ENCODE results near the gene PUS10.
"Not testable (repeated sequence)": the region's sequence is repeated elsewhere in the genome, so short reads cannot be mapped to it uniquely, and the experiment has no call there.

The PUS10 gene

GRCh38 chr2:60932061-60932460, 86.0 kb downstream of the PUS10 start:
- DNase-seq, ATAC-seq: not testable (repeated sequence)

DNA sequence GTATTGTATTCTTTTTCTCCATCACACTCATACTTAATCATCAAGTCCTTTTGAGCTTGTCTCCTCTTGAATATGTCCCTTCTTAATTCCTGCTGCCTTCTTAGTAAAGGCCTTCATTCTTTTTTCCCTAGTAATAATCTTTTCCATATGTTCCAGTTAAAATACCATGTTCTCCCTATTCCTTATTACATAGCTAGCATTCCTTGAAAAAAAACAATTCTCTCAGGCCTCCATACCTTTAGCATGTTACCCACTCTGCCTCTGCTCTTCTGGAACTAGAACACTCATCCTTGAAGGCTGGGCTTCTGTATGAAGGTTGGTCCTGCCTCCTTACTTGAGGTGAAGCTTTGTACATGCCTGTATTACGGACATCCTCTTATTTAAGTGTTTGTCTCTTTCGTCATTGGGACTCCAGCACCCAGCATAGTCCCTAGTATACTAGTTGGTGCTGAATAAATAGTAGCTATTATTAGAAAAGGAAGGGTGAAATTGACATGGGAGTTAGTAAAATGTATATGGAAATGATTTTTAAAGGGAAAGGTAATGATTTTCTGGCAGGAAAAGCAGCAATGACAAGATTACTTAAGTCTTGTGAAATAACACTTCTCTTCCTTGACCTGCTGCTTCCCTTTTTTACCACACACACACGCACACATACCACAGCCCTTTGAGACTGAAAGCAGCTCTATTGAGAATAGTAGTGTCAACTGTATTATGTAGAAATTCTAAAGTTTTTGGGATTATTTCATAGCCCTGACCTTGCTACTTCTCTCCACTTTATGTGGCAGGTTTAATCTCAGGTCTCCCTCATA, 91.1 kb downstream of the PUS10 start:
- DNase-seq = no peak
- no peak for ATAC-seq

- DNase-seq = no peak
- ATAC-seq = no peak
Measured at GRCh38 chr2:60925994-60926740, 91.9 kb downstream of the PUS10 start.

DNA sequence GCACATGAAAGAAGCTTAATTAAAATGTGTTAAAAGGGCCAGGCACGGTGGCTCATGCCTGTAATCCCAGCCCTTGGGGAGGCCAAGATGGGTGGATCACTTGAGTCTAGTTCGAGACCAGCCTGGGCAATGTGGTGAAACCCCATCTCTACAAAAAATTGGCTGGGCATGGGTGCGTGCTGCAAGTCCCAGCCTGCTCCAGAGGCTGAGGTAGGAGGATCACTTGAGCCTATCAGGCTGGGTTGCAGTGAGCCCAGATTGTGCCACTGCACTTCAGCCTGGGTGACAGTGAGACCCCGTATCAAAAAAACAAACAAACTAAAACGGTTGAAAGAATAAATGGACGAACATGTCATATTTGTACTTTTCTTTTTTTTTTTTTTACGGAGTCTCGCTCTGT, 110.7 kb downstream of the PUS10 start:
- no peak for ATAC-seq
- DNase-seq = no peak

GRCh38 chr2:60906395-60906794, 111.7 kb downstream of the PUS10 start:
- DNase-seq (no peak), ATAC-seq (no peak)

DNA sequence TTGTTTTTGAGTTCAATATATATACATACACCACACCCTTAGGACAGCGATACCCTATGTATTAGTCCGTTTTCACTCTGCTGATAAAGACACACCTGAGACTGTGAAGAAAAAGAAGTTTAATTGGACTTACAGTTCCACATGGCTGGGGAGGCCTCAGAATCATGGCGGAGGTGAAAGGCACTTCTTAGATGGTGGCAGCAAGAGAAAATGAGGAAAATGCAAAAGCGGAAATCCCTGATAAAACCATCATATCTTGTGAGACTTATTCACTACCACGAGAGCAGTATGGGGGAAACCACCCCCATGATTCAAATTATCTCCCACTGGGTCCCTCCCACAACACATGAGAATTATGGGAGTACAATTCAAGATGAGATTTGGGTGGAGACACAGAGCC, 112.2 kb downstream of the PUS10 start:
- ATAC-seq, DNase-seq: not testable (repeated sequence)

DNA sequence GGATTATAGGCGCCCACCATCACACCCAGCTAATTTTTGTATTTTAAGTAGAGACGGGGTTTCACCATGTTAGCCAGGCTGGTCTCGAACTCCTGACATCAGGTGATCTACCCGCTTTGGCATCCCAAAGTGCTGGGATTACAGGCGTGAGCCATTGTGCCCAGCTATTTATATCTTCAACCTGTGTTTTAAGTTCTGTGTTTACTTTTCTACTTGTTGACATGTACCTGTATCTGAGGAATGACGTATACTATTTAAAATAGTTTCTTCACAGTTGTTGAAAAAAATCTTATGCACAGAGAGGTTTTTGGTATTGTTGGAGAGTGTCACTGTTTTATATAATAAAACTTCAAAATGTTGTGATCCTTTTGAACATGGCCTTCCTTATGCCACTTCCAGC, 116.8 kb downstream of the PUS10 start:
- not testable (repeated sequence) for ATAC-seq

GRCh38 chr2:60899892-60900249, 118.2 kb downstream of the PUS10 start:
- ATAC-seq (peak; percentile 64), DNase-seq (no peak)

More for the DNA sequence above, 116.8 kb downstream of the PUS10 start:
- DNase-seq = not testable (repeated sequence)

GRCh38 chr2:60899230-60899891, 118.7 kb downstream of the PUS10 start:
- ATAC-seq (peak; percentile 92), DNase-seq (peak; percentile 71)

DNA sequence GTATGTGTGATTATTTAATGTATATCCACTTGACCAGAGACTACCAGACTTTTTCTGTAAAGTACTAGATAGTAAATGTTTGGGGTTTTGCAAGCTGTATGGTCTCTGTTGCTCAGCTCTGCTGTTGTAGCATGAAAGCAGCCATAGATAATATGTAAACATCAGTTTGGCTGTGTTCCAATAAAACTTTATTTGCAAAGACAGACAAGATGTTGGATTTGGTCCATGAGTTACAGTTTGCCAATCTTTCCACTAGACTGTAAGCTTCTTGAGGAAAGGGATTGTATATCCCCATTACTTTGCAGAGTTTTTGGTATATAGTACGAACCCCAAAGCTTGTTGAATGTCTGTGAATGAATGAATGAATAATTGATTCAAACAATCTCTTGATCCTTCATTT, 119.5 kb downstream of the PUS10 start:
- no peak for DNase-seq

More for the DNA sequence above, 119.5 kb downstream of the PUS10 start:
- no peak for ATAC-seq
